LNCaP clone FGC (cell line): Measurements from ENCODE around the gene PNPLA2.

ENCODE experiments used
- DNase-seq: peaks from one replicate; pipeline ENCODE4 v3.0.0-alpha.2; 2011; ENCODE audit warnings: low read depth
- H3K4me3 ChIP-seq: 2 replicates; pipeline ENCODE4 v1.5.1; 2011; ENCODE audit warnings: mild to moderate bottlenecking, low read depth, low read length, control low read depth
- CTCF ChIP-seq: IDR thresholded peaks from 2 replicates; pipeline ENCODE4 v1.5.1; 2012; ENCODE audit warnings: mild to moderate bottlenecking; ENCODE audit not compliant: control insufficient read depth, insufficient read depth; ENCODE audit errors: extremely low read depth

Gene PNPLA2

GRCh38 chr11:826836-827145, 8.1 kb downstream of the PNPLA2 start:
- no peak for TF ChIP-seq CTCF
- peak overlapping the region; percentile 61 for H3K4me3 ChIP-seq
- DNase-seq, result no peak

GRCh38 chr11:827146-827896, 8.6 kb downstream of the PNPLA2 start:
- no peak for TF ChIP-seq CTCF
- peak overlapping the region; percentile 61 for H3K4me3 ChIP-seq
- no peak for DNase-seq

- DNase-seq, result no peak
- peak within 1 kb of the TSS; percentile 61 for H3K4me3 ChIP-seq
- no peak for TF ChIP-seq CTCF
These were observed 9.1 kb downstream of the PNPLA2 start, which contains the start of gene CRACR2B for GRCh38 chr11:827897-828192. CRACR2B (plus strand) TSS chr11:827919; CDS start chr11:828608, 689 bp downstream.

GRCh38 chr11:828506-829175, 9.9 kb downstream of the PNPLA2 start:
- no peak overlapping the region for H3K4me3 ChIP-seq
- no peak for DNase-seq
- no peak for TF ChIP-seq CTCF

- no peak for TF ChIP-seq CTCF
- DNase-seq, result no peak
- H3K4me3 ChIP-seq, result no peak overlapping the region
These were observed 10.6 kb downstream of the PNPLA2 start for GRCh38 chr11:829176-829846.

GRCh38 chr11:829847-830294, 11.2 kb downstream of the PNPLA2 start:
- DNase-seq, result no peak
- no peak for TF ChIP-seq CTCF
- no peak overlapping the region for H3K4me3 ChIP-seq
